Measurements from ENCODE around the gene PSTPIP2. TPM values are rescaled to one million over a fixed set of nuclear protein-coding genes. Genes with fewer than 3 reads are reported as not detected.

Gene PSTPIP2
- total RNA-seq, 1 donor from 2014 or later = 9.1 TPM

DNA sequence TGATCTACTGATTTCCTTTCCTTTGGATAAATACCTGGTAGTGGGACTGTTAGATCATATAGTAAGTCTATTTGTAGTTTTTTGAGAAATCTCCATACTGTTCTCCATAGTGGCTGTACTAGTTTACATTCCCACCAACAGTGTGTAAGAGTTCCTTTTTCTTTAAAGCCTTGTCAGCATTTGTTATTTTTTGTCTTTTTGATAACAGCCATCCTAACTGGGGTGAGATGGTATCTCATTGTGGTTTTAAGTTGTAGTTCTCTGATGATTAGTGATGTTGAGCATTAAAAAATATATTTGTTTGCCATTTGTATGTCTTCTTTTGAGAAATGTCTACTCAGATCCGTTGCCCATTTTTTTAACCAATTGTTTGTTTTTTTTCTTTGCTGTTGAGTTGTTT, 71.0 kb downstream of the PSTPIP2 start:
- H3K4me2 ChIP-seq (ENCODE audit: low read length) = no peak overlapping the region
- no peaks in the 10 kb centered on the region for H3K27me3 ChIP-seq (ENCODE audit: insufficient read depth, low read length)
- H3K4me3 ChIP-seq (ENCODE audit: insufficient read depth, low read depth, low read length) = no peak overlapping the region
- H3K36me3 ChIP-seq (ENCODE audit: insufficient read depth, low read length) = no peaks in the 10 kb centered on the region
- H3K4me1 ChIP-seq (ENCODE audit: insufficient read depth, low read length) = no peaks in the 10 kb centered on the region
- H3K4me1 Mint-ChIP-seq (ENCODE audit: low read depth, unreplicated experiment) = no peaks in the 10 kb centered on the region
- H3K79me2 ChIP-seq (ENCODE audit: insufficient read depth, low read length) = no peaks in the 10 kb centered on the region
- peaks cover 7% of the 10 kb centered on the region for H3K9me3 Mint-ChIP-seq (ENCODE audit: unreplicated experiment)
- no peak overlapping the region for H2AFZ ChIP-seq (ENCODE audit: low read depth, low read length)
- H3K27ac Mint-ChIP-seq (ENCODE audit: unreplicated experiment) = no peak overlapping the region
- no peak overlapping the region for H3K9ac ChIP-seq (ENCODE audit: low read length)
- no peak for DNase-seq (ENCODE audit: low read depth)
- no peak for FAIRE-seq
- no peaks in the 10 kb centered on the region for H3K9me3 ChIP-seq (ENCODE audit: insufficient read depth, low read depth, low read length)
- H3K36me3 Mint-ChIP-seq (ENCODE audit: low read depth, unreplicated experiment) = peaks cover 14% of the 10 kb centered on the region
- no peak overlapping the region for H3K27ac ChIP-seq (ENCODE audit: low read depth, low read length)
- no peak overlapping the region for H3K4me3 Mint-ChIP-seq (ENCODE audit: unreplicated experiment)
- TF ChIP-seq, protein P1, sequence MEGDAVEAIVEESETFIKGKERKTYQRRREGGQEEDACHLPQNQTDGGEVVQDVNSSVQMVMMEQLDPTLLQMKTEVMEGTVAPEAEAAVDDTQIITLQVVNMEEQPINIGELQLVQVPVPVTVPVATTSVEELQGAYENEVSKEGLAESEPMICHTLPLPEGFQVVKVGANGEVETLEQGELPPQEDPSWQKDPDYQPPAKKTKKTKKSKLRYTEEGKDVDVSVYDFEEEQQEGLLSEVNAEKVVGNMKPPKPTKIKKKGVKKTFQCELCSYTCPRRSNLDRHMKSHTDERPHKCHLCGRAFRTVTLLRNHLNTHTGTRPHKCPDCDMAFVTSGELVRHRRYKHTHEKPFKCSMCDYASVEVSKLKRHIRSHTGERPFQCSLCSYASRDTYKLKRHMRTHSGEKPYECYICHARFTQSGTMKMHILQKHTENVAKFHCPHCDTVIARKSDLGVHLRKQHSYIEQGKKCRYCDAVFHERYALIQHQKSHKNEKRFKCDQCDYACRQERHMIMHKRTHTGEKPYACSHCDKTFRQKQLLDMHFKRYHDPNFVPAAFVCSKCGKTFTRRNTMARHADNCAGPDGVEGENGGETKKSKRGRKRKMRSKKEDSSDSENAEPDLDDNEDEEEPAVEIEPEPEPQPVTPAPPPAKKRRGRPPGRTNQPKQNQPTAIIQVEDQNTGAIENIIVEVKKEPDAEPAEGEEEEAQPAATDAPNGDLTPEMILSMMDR (IDR thresholded peaks at IDR 0.05; ENCODE audit: insufficient read depth, low read depth, low read length) = no peak
- no peak for TF ChIP-seq EZH2 (IDR thresholded peaks at IDR 0.05; ENCODE audit: insufficient read depth, low read length)
- no peaks in the 10 kb centered on the region for H3K27me3 Mint-ChIP-seq (ENCODE audit: low read depth, unreplicated experiment)
- no peaks in the 10 kb centered on the region for H4K20me1 ChIP-seq (ENCODE audit: insufficient read depth, low read length)

DNA sequence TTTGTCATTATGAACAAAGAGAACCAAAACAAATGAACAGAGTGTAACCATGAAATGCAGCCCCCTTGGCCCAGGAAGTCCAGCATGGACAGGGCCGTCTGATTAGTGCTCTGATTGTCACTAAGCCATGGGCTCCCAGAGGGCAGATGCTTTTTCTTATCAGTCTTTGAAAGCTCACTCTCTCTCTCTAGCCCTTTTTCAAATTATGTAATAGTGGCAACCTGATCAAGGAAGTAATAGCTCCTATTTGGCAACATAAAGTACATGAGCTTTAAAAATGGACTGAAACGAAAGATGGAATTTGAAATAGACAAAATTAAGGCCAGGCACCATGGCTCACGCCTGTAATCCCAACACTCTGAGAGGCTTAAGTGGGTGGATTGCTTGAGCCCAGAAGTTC, 72.5 kb downstream of the PSTPIP2 start:
- Histone ChIP-seq H3K27ac (ENCODE audit: low read depth, low read length) (no peak overlapping the region), H3K79me2 (ENCODE audit: insufficient read depth, low read length) (no peaks in the 10 kb centered on the region), H3K9me3 (ENCODE audit: insufficient read depth, low read depth, low read length) (no peaks in the 10 kb centered on the region), H4K20me1 (ENCODE audit: insufficient read depth, low read length) (no peaks in the 10 kb centered on the region), H3K4me1 (ENCODE audit: insufficient read depth, low read length) (no peaks in the 10 kb centered on the region), H3K9ac (ENCODE audit: low read length) (no peak overlapping the region), H3K4me2 (ENCODE audit: low read length) (no peak overlapping the region), H3K27me3 (ENCODE audit: insufficient read depth, low read length) (no peaks in the 10 kb centered on the region), H3K4me3 (ENCODE audit: insufficient read depth, low read depth, low read length) (no peak overlapping the region), H3K36me3 (ENCODE audit: insufficient read depth, low read length) (no peaks in the 10 kb centered on the region), H2AFZ (ENCODE audit: low read depth, low read length) (no peak overlapping the region)
- no peak overlapping the region for H3K27ac Mint-ChIP-seq (ENCODE audit: unreplicated experiment)
- FAIRE-seq (no peak), DNase-seq (ENCODE audit: low read depth) (no peak)
- H3K36me3 Mint-ChIP-seq (ENCODE audit: low read depth, unreplicated experiment) = peaks cover 14% of the 10 kb centered on the region
- no peaks in the 10 kb centered on the region for H3K27me3 Mint-ChIP-seq (ENCODE audit: low read depth, unreplicated experiment)
- H3K4me3 Mint-ChIP-seq (ENCODE audit: unreplicated experiment) = no peak overlapping the region
- H3K4me1 Mint-ChIP-seq (ENCODE audit: low read depth, unreplicated experiment) = no peaks in the 10 kb centered on the region
- H3K9me3 Mint-ChIP-seq (ENCODE audit: unreplicated experiment) = peaks cover 7% of the 10 kb centered on the region
- TF ChIP-seq, protein P1 (IDR thresholded peaks at IDR 0.05; ENCODE audit: insufficient read depth, low read depth, low read length) = no peak
- no peak for TF ChIP-seq EZH2 (IDR thresholded peaks at IDR 0.05; ENCODE audit: insufficient read depth, low read length)

DNA sequence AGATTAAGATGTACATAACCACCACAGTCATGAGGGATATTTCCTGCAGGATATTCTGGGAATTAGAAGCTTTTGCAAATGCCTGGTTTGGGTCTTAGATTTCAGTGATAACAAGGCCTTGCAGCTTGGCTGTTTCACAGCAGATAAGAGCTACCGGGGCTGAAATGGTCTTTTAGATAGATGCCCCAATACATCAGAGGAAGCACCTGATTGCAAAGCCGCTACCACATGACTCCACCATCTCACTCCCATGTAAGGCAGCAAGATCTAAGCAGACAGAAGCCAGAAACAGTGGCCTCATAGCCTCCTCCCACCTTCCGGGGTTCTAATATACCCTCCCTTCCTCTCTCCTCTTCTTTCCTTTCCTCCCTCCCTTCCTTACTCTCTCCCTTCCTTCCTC, 73.8 kb downstream of the PSTPIP2 start:
- no peak for DNase-seq (ENCODE audit: low read depth)
- no peaks in the 10 kb centered on the region for H3K9me3 ChIP-seq (ENCODE audit: insufficient read depth, low read depth, low read length)
- no peaks in the 10 kb centered on the region for H3K36me3 ChIP-seq (ENCODE audit: insufficient read depth, low read length)
- no peak for FAIRE-seq
- no peak overlapping the region for H3K27ac ChIP-seq (ENCODE audit: low read depth, low read length)
- Mint-ChIP-seq H3K4me3 (ENCODE audit: unreplicated experiment) (no peak overlapping the region), H3K27me3 (ENCODE audit: low read depth, unreplicated experiment) (no peaks in the 10 kb centered on the region), H3K9me3 (ENCODE audit: unreplicated experiment) (peaks cover 7% of the 10 kb centered on the region), H3K27ac (ENCODE audit: unreplicated experiment) (no peak overlapping the region), H3K4me1 (ENCODE audit: low read depth, unreplicated experiment) (peaks cover 8% of the 10 kb centered on the region), H3K36me3 (ENCODE audit: low read depth, unreplicated experiment) (peaks cover 14% of the 10 kb centered on the region)
- H4K20me1 ChIP-seq (ENCODE audit: insufficient read depth, low read length) = no peaks in the 10 kb centered on the region
- H3K4me2 ChIP-seq (ENCODE audit: low read length) = no peak overlapping the region
- no peak overlapping the region for H3K4me3 ChIP-seq (ENCODE audit: insufficient read depth, low read depth, low read length)
- H3K79me2 ChIP-seq (ENCODE audit: insufficient read depth, low read length) = no peaks in the 10 kb centered on the region
- H2AFZ ChIP-seq (ENCODE audit: low read depth, low read length) = no peak overlapping the region
- H3K4me1 ChIP-seq (ENCODE audit: insufficient read depth, low read length) = peaks cover 7% of the 10 kb centered on the region
- H3K27me3 ChIP-seq (ENCODE audit: insufficient read depth, low read length) = no peaks in the 10 kb centered on the region
- TF ChIP-seq EZH2 (IDR thresholded peaks at IDR 0.05; ENCODE audit: insufficient read depth, low read length) = no peak
- TF ChIP-seq, protein P1 (IDR thresholded peaks at IDR 0.05; ENCODE audit: insufficient read depth, low read depth, low read length) = no peak
- H3K9ac ChIP-seq (ENCODE audit: low read length) = no peak overlapping the region

Data from astrocyte (in vitro differentiated cells and primary cell).